ENCODE data around the gene HKDC1.
"Not testable (repeated sequence)": the region's sequence is repeated elsewhere in the genome, so short reads cannot be mapped to it uniquely, and the experiment has no call there.

The HKDC1 gene

GRCh38 chr10:69241575-69241974 is 21.4 kb downstream of the HKDC1 start:
- no peak for DNase-seq (ENCODE audit: low spot score)

GRCh38 chr10:69242040-69242851 is 22.1 kb downstream of the HKDC1 start:
- no peak for DNase-seq (ENCODE audit: low spot score)

GRCh38 chr10:69242852-69243212 is 22.7 kb downstream of the HKDC1 start:
- peak; percentile 95 for DNase-seq (ENCODE audit: low spot score)

- DNase-seq (ENCODE audit: low spot score), result no peak
Observed at GRCh38 chr10:69243817-69244216, 23.7 kb downstream of the HKDC1 start.

- DNase-seq (ENCODE audit: low spot score), result no peak
Observed at GRCh38 chr10:69246036-69246435, 25.9 kb downstream of the HKDC1 start.

GRCh38 chr10:69246581-69247312 is 26.6 kb downstream of the HKDC1 start:
- no peak for DNase-seq (ENCODE audit: low spot score)

GRCh38 chr10:69247313-69247710 is 27.2 kb downstream of the HKDC1 start:
- DNase-seq (ENCODE audit: low spot score), result no peak

- DNase-seq (ENCODE audit: low spot score), result no peak
Observed at GRCh38 chr10:69248117-69248730, 28.1 kb downstream of the HKDC1 start.

- no peak for DNase-seq (ENCODE audit: low spot score)
Observed at GRCh38 chr10:69250041-69250440, 29.9 kb downstream of the HKDC1 start.

- DNase-seq (ENCODE audit: low spot score), result not testable (repeated sequence)
Observed at GRCh38 chr10:69251417-69251816, 31.3 kb downstream of the HKDC1 start.

- DNase-seq (ENCODE audit: low spot score), result no peak
Observed at GRCh38 chr10:69253171-69253570, 33.0 kb downstream of the HKDC1 start.

GRCh38 chr10:69254877-69255276 is 34.7 kb downstream of the HKDC1 start:
- no peak for DNase-seq (ENCODE audit: low spot score)

- DNase-seq (ENCODE audit: low spot score), result no peak
Observed at GRCh38 chr10:69259547-69260243, 39.6 kb downstream of the HKDC1 start.

- no peak for DNase-seq (ENCODE audit: low spot score)
Observed at GRCh38 chr10:69261184-69261583, 41.1 kb downstream of the HKDC1 start.

GRCh38 chr10:69262292-69262751 is 42.2 kb downstream of the HKDC1 start:
- DNase-seq (ENCODE audit: low spot score), result no peak

GRCh38 chr10:69265521-69265920 is 45.4 kb downstream of the HKDC1 start:
- DNase-seq (ENCODE audit: low spot score), result no peak

GRCh38 chr10:69268761-69269416 is 48.8 kb downstream of the HKDC1 start:
- no peak for DNase-seq (ENCODE audit: low spot score)

GRCh38 chr10:69269761-69270160 is 49.6 kb downstream of the HKDC1 start:
- no peak for DNase-seq (ENCODE audit: low spot score)

- DNase-seq (ENCODE audit: low spot score), result no peak
Observed at GRCh38 chr10:69270990-69271389, 50.9 kb downstream of the HKDC1 start.

- DNase-seq (ENCODE audit: low spot score), result no peak
Observed at GRCh38 chr10:69272624-69273023, 52.5 kb downstream of the HKDC1 start.

GRCh38 chr10:69275444-69275843 is 55.3 kb downstream of the HKDC1 start:
- no peak for DNase-seq (ENCODE audit: low spot score)

GRCh38 chr10:69276503-69276902 is 56.4 kb downstream of the HKDC1 start:
- DNase-seq (ENCODE audit: low spot score), result no peak

Data from globus pallidus (tissue), 1 donor.